ENCODE results near the gene UNC45A.

DNA sequence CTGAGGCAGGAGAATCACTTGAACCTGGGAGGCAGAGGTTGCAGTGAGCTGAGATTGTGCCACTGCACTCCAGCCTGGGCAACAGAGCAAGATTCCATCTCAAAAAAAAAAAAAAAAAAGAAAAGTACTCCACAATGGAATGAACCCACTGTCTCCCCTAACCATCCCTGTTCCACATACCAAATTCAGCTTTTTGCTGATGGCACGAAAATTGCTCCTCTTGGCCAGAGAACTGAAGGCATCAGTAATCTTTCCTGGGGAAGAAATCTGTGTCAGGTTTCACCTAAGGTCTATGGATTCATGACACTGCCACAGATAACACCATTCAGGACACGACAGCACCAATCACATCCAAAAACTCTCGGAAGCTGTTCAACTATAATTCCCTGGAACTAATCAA lies 66.1 kb downstream of the UNC45A start:
- no peak for TF ChIP-seq POLR2A (IDR thresholded peaks at IDR 0.05)
- TF ChIP-seq, protein P1, sequence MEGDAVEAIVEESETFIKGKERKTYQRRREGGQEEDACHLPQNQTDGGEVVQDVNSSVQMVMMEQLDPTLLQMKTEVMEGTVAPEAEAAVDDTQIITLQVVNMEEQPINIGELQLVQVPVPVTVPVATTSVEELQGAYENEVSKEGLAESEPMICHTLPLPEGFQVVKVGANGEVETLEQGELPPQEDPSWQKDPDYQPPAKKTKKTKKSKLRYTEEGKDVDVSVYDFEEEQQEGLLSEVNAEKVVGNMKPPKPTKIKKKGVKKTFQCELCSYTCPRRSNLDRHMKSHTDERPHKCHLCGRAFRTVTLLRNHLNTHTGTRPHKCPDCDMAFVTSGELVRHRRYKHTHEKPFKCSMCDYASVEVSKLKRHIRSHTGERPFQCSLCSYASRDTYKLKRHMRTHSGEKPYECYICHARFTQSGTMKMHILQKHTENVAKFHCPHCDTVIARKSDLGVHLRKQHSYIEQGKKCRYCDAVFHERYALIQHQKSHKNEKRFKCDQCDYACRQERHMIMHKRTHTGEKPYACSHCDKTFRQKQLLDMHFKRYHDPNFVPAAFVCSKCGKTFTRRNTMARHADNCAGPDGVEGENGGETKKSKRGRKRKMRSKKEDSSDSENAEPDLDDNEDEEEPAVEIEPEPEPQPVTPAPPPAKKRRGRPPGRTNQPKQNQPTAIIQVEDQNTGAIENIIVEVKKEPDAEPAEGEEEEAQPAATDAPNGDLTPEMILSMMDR (IDR thresholded peaks at IDR 0.05): no peak

All from thyroid gland (tissue), 4 donors.